CD14-positive monocyte (primary cell): ENCODE data around the gene EPS15. TPM values are rescaled to one million over a fixed set of nuclear protein-coding genes. Genes with fewer than 3 reads are reported as not detected.
A peak's percentile ranks its signal among the peaks of the same experiment; 100 is the strongest.
"Not testable (repeated sequence)": the region's sequence is repeated elsewhere in the genome, so short reads cannot be mapped to it uniquely, and the experiment has no call there.

Experiments
- DNase-seq, 3 donors: peaks; one replicate each; pipeline ENCODE4 v3.0.0-alpha.2; 2011 to 2022
- H2AFZ ChIP-seq: 2 replicates; pipeline ENCODE4 v1.6.0; 2012; ENCODE audit warnings: mild to moderate bottlenecking, low read depth, low read length, inconsistent platforms; ENCODE audit not compliant: insufficient read depth, poor library complexity, severe bottlenecking
- H3K27ac ChIP-seq, 2 donors: 1 replicate in 1 of 2; 2 replicates in 1 of 2; pipeline ENCODE4 v1.5.1; 2012 to 2013; ENCODE audit warnings: low read length in 2 of 2, control low read depth in 1 of 2, inconsistent platforms in 1 of 2, low read depth in 1 of 2, mild to moderate bottlenecking in 1 of 2
- H3K27me3 ChIP-seq, 2 donors: one replicate each; pipeline versions ENCODE4 v1.6.0 to v1.6.1; 2011 to 2013; ENCODE audit warnings: low read length in 2 of 2; ENCODE audit not compliant: control insufficient read depth in 2 of 2, insufficient read depth in 2 of 2
- H3K36me3 ChIP-seq, 2 donors: replicated peaks in 1 of 2; 1 replicate in 1 of 2; 2 replicates in 1 of 2; pipeline versions ENCODE4 v1.5.1 to v1.6.1; 2012 to 2013; ENCODE audit warnings: low read length in 2 of 2, control low read depth in 1 of 2, inconsistent platforms in 1 of 2, mild to moderate bottlenecking in 1 of 2; ENCODE audit not compliant: insufficient read depth in 2 of 2, control insufficient read depth in 1 of 2
- H3K4me1 ChIP-seq, 2 donors: 1 replicate in 1 of 2; 2 replicates in 1 of 2; pipeline versions ENCODE4 v1.5.1 to v1.6.1; 2012 to 2013; ENCODE audit warnings: low read length in 2 of 2, control low read depth in 1 of 2, inconsistent platforms in 1 of 2, mild to moderate bottlenecking in 1 of 2, moderate library complexity in 1 of 2; ENCODE audit not compliant: insufficient read depth in 2 of 2, control insufficient read depth in 1 of 2
- H3K4me2 ChIP-seq: replicated peaks from 2 replicates; pipeline ENCODE3; 2012; ENCODE audit warnings: low read length, moderate library complexity, mild to moderate bottlenecking; ENCODE audit not compliant: poor library complexity, severe bottlenecking; ENCODE audit errors: extremely low read depth
- H3K4me3 ChIP-seq, 3 experiments: fragments of 200-600 bp in 1 of 3; sonication (generic) in 1 of 3; replicated peaks in 1 of 3; 1 replicate in 2 of 3; 2 replicates in 1 of 3; pipeline ENCODE4 v1.5.1; 2011 to 2013; ENCODE audit warnings: low read length in 3 of 3, mild to moderate bottlenecking in 3 of 3, control low read depth in 2 of 3, low read depth in 2 of 3, inconsistent platforms in 1 of 3, moderate library complexity in 1 of 3
- H3K79me2 ChIP-seq: 2 replicates; pipeline ENCODE4 v1.6.0; 2012; ENCODE audit warnings: mild to moderate bottlenecking, control low read depth, inconsistent platforms, low read length, moderate library complexity; ENCODE audit not compliant: insufficient read depth
- H3K9ac ChIP-seq: 2 replicates; pipeline ENCODE4 v1.6.0; 2017; ENCODE audit warnings: low read length, mild to moderate bottlenecking; ENCODE audit not compliant: insufficient read depth, poor library complexity, severe bottlenecking
- H3K9me3 ChIP-seq, 2 donors: replicated peaks in 1 of 2; 1 replicate in 1 of 2; 2 replicates in 1 of 2; pipeline versions ENCODE4 v1.5.1 to v1.6.1; 2012 to 2013; ENCODE audit warnings: low read length in 2 of 2, control low read depth in 1 of 2; ENCODE audit not compliant: control insufficient read depth in 1 of 2, insufficient read depth in 1 of 2
- H4K20me1 ChIP-seq: 2 replicates; pipeline ENCODE4 v1.6.0; 2012; ENCODE audit warnings: mild to moderate bottlenecking, low read length, control low read depth, moderate library complexity; ENCODE audit not compliant: insufficient read depth
- H3K27ac Mint-ChIP-seq, 7 donors: one replicate each; pipeline ENCODE4 v1.8.0; 2020; ENCODE audit warnings: mild to moderate bottlenecking in 7 of 7, mixed read lengths in 7 of 7, moderate library complexity in 6 of 7, inconsistent platforms in 2 of 7
- H3K27me3 Mint-ChIP-seq, 3 donors: one replicate each; pipeline ENCODE4 v1.8.0; 2021 to 2022; ENCODE audit warnings: low read depth in 3 of 3, mild to moderate bottlenecking in 3 of 3, mixed read lengths in 3 of 3, moderate library complexity in 3 of 3, inconsistent platforms in 1 of 3
- H3K36me3 Mint-ChIP-seq, 2 donors: one replicate each; pipeline ENCODE4 v1.8.0; 2020; ENCODE audit warnings: mixed read lengths in 2 of 2, inconsistent platforms in 1 of 2, mild to moderate bottlenecking in 1 of 2
- H3K4me1 Mint-ChIP-seq: one replicate; pipeline ENCODE4 v1.8.0; 2020; ENCODE audit warnings: mild to moderate bottlenecking, mixed read lengths
- H3K4me3 Mint-ChIP-seq, 2 donors: one replicate each; pipeline ENCODE4 v1.8.0; 2020; ENCODE audit warnings: mild to moderate bottlenecking in 2 of 2, mixed read lengths in 2 of 2, moderate library complexity in 1 of 2
- H3K9me3 Mint-ChIP-seq, 7 donors: one replicate each; pipeline ENCODE4 v1.8.0; 2020 to 2022; ENCODE audit warnings: mixed read lengths in 7 of 7, mild to moderate bottlenecking in 6 of 7, moderate library complexity in 6 of 7, inconsistent platforms in 2 of 7
- WGBS: methylation state at CpG from one replicate; pipeline ENCODE4 v1.1.5; 2013; ENCODE audit warnings: missing lambda C conversion rate; ENCODE audit not compliant: insufficient coverage; 5-methylcytosine and 5-hydroxymethylcytosine counted together
- intact Hi-C, 2 donors: fragments of 100-400 bp; cut with micrococcal nuclease; formaldehyde crosslinking; loops; one replicate each; pipeline versions ENCODE4 v1.15.0 to v1.15.1; 2023
- polyA plus RNA-seq, 3 donors: library from polyadenylated mRNA; depleted of rRNA in 1 of 3; unstranded in 2 of 3; stranded (reverse) in 1 of 3; fragments of 300-500 nt in 2 of 3; fragments of >200 nt in 1 of 3; fragmentation: Illumina TruSeq in 2 of 3; gene quantifications; 1 replicate in 2 of 3; 2 replicates in 1 of 3; pipeline ENCODE4 v1.2.3, GENCODE V29; 2012 to 2021
- TF ChIP-seq, protein P1 (sequence below): fragments of 200-600 bp; IDR thresholded peaks from one replicate; pipeline ENCODE4 v1.8.0; 2022; ENCODE audit warnings: antibody characterized with exemption, mild to moderate bottlenecking

Gene EPS15
- polyA plus RNA-seq, 3 donors: 26.7 to 53.6 (median 36.4) TPM

DNA sequence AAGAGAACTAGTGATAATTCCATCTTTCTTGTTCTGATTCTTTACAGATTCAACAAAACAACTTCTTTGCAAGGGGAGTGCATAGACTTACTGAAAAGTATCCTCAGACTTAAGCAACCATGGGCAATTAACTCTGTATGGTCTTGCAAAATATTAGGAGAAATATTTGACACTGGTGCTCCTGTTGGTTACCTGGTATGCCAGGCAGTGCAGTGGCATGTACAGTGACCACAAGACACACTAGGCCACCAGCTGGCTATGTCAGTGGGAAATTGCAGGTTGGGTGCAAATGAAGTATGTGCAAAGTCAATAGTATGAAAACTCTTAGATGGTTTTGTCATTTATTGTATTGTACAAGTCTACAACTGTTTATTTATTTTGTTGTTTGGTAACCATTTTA is 34.5 kb downstream of the EPS15 start:
- intact Hi-C loops: no loop called here
- Histone ChIP-seq H3K79me2 (peaks cover 90% of the 10 kb centered on the region), H4K20me1 (peaks cover 83% of the 10 kb centered on the region), H3K27ac (peak overlapping the region in 1 of 2 donors; percentile 56), H3K9ac (no peak overlapping the region), H2AFZ (no peak overlapping the region), H3K9me3 (no peaks in the 10 kb centered on the region), H3K27me3 (no peaks in the 10 kb centered on the region), H3K4me2 (no peak overlapping the region), H3K4me3 (no peak overlapping the region), H3K36me3 (peaks cover 5 to 21% of the 10 kb centered on the region in 2 donors), H3K4me1 (peaks cover 6 to 7% of the 10 kb centered on the region in 2 donors)
- Mint-ChIP-seq H3K9me3 (no peaks in the 10 kb centered on the region), H3K4me1 (peaks cover 19% of the 10 kb centered on the region), H3K36me3 (peaks cover 21 to 22% of the 10 kb centered on the region in 2 donors), H3K4me3 (no peak overlapping the region), H3K27me3 (peaks cover 0 to 2% (median 0%) of the 10 kb centered on the region in 3 donors), H3K27ac (no peak overlapping the region)
- TF ChIP-seq, protein P1, sequence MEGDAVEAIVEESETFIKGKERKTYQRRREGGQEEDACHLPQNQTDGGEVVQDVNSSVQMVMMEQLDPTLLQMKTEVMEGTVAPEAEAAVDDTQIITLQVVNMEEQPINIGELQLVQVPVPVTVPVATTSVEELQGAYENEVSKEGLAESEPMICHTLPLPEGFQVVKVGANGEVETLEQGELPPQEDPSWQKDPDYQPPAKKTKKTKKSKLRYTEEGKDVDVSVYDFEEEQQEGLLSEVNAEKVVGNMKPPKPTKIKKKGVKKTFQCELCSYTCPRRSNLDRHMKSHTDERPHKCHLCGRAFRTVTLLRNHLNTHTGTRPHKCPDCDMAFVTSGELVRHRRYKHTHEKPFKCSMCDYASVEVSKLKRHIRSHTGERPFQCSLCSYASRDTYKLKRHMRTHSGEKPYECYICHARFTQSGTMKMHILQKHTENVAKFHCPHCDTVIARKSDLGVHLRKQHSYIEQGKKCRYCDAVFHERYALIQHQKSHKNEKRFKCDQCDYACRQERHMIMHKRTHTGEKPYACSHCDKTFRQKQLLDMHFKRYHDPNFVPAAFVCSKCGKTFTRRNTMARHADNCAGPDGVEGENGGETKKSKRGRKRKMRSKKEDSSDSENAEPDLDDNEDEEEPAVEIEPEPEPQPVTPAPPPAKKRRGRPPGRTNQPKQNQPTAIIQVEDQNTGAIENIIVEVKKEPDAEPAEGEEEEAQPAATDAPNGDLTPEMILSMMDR: no peak
- DNase-seq: no peak

DNA sequence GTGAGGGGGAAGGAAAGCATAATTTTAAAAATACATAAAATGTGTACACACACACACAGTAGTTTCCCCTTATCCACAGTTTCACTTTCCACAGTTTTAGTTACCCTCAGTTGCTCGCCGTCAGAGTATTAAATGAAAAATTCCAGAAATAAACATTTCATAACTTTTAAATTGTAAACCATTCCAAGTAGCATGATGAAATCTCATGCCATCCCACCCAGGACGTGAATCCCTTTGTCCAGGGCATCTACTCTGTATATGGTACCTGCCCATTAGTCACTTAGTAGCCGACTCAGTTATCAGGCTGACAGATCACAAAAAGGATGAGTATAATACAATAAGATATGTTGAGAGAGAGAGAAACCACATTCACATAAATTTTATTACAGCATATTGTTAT is 36.2 kb downstream of the EPS15 start:
- Histone ChIP-seq H2AFZ (no peak overlapping the region), H3K36me3 (peaks cover 9 to 29% of the 10 kb centered on the region in 2 donors), H3K79me2 (peaks cover 74% of the 10 kb centered on the region), H3K9me3 (no peaks in the 10 kb centered on the region), H3K4me1 (peaks cover 6 to 7% of the 10 kb centered on the region in 2 donors), H3K4me2 (no peak overlapping the region), H3K27ac (no peak overlapping the region), H3K9ac (no peak overlapping the region), H3K27me3 (no peaks in the 10 kb centered on the region), H3K4me3 (no peak overlapping the region), H4K20me1 (peaks cover 68% of the 10 kb centered on the region)
- WGBS: no CpG with 5 or more reads among the region's 4 CpGs
- peaks cover 0 to 2% (median 0%) of the 10 kb centered on the region in 3 donors for H3K27me3 Mint-ChIP-seq
- intact Hi-C loops: no loop called here
- H3K4me3 Mint-ChIP-seq: peak overlapping the region; percentile 70 to 80
- no peak for DNase-seq
- H3K36me3 Mint-ChIP-seq: peaks cover 31% of the 10 kb centered on the region in 2 donors
- H3K4me1 Mint-ChIP-seq: peaks cover 15% of the 10 kb centered on the region
- H3K27ac Mint-ChIP-seq: peak overlapping the region in 4 of 7 donors; percentile 26 to 87 (median 66)
- H3K9me3 Mint-ChIP-seq: peaks cover 0 to 6% (median under 1%) of the 10 kb centered on the region in 7 donors
- TF ChIP-seq, protein P1: no peak

DNA sequence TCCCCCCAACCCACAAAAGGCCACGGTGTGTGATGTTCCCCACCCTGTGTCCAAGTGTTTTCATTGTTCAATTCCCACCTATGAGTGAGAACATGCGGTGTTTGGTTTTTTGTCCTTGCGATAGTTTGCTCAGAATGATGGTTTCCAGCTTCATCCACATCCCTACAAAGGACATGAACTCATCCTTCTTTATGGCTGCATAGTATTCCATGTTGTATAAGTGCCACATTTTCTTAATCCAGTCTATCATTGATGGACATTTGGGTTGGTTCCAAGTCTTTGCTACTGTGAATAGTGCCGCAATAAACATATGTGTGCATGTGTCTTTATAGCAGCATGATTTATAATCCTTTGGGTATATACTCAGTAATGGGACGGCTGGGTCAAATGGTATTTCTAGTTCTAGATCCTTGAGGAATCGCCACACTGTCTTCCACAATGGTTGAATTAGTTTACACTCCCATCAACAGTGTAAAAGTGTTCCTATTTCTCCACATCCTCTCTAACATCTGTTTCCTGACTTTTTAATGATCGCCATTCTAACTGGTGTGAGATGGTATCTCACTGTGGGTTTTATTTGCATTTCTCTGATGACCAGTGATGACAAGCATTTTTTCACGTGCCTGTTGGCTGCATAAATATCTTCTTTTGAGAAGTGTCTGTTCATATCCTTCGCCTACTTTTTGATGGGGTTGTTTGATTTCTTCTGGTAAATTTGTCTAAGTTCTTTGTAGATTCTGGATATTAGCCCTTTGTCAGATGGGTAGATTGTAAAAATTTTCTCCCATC is 44.0 kb downstream of the EPS15 start:
- H3K27ac ChIP-seq, H3K79me2 ChIP-seq, H3K9ac ChIP-seq, H3K9me3 ChIP-seq, H3K27me3 Mint-ChIP-seq, H2AFZ ChIP-seq, H3K4me3 Mint-ChIP-seq, intact Hi-C loops, H3K4me3 ChIP-seq, H3K4me2 ChIP-seq, H3K27me3 ChIP-seq, DNase-seq: not testable (repeated sequence)
- Mint-ChIP-seq H3K4me1 (peaks cover 35% of the 10 kb centered on the region), H3K36me3 (peaks cover 30 to 34% of the 10 kb centered on the region in 2 donors), H3K9me3 (peaks cover 4 to 14% (median 6%) of the 10 kb centered on the region in 7 donors), H3K27ac (peak overlapping the region in 3 of 7 donors; percentile 14 to 55 (median 41))
- H3K36me3 ChIP-seq: peaks cover 22 to 34% of the 10 kb centered on the region in 2 donors
- peaks cover 19 to 24% of the 10 kb centered on the region in 2 donors for H3K4me1 ChIP-seq
- peaks cover 38% of the 10 kb centered on the region for H4K20me1 ChIP-seq
- 0% methylated on average over 1 of the region's 9 CpGs for WGBS
